ENCODE measurements around the gene KRT78. TPM values are rescaled to one million over a fixed set of nuclear protein-coding genes. Genes with fewer than 3 reads are reported as not detected.

Gene KRT78
- total RNA-seq, 2 experiments from 2014 or later: not detected

- intact Hi-C loops (cut with DNase I, micrococcal nuclease): no loop called here
- DNase-seq (no peak), ATAC-seq (ENCODE audit: poor library complexity) (no peak)
- Histone ChIP-seq H3K9me3 (ENCODE audit: control insufficient read depth in 1 of 2, insufficient read depth in 1 of 2, low read length in 2 of 2) (no peaks in the 10 kb centered on the region), H3K27me3 (ENCODE audit: control insufficient read depth in 1 of 2, insufficient read depth in 2 of 2, low read length in 2 of 2) (peaks cover 0 to 2% of the 10 kb centered on the region in 2 experiments), H3K4me3 (ENCODE audit: low read length) (no peak overlapping the region), H3K27ac (ENCODE audit: low read depth in 1 of 2, low read length in 2 of 2) (no peak overlapping the region), H3K36me3 (ENCODE audit: insufficient read depth, low read length) (no peaks in the 10 kb centered on the region), H3K4me1 (ENCODE audit: insufficient read depth, low read length) (no peaks in the 10 kb centered on the region)
- TF ChIP-seq, protein P1, sequence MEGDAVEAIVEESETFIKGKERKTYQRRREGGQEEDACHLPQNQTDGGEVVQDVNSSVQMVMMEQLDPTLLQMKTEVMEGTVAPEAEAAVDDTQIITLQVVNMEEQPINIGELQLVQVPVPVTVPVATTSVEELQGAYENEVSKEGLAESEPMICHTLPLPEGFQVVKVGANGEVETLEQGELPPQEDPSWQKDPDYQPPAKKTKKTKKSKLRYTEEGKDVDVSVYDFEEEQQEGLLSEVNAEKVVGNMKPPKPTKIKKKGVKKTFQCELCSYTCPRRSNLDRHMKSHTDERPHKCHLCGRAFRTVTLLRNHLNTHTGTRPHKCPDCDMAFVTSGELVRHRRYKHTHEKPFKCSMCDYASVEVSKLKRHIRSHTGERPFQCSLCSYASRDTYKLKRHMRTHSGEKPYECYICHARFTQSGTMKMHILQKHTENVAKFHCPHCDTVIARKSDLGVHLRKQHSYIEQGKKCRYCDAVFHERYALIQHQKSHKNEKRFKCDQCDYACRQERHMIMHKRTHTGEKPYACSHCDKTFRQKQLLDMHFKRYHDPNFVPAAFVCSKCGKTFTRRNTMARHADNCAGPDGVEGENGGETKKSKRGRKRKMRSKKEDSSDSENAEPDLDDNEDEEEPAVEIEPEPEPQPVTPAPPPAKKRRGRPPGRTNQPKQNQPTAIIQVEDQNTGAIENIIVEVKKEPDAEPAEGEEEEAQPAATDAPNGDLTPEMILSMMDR (IDR thresholded peaks at IDR 0.05): no peak
- H3K36me3 Mint-ChIP-seq (ENCODE audit: low read depth): no peaks in the 10 kb centered on the region
- ChIA-PET POLR2A (no interaction called here), CTCF (interaction anchor here (1.1 kb wide), 1 partner anchor 13 kb away, joined by 3 read pairs; no protein-coding TSS in a partner anchor)
- H3K27me3 Mint-ChIP-seq: peaks cover 18% of the 10 kb centered on the region
- H3K4me3 Mint-ChIP-seq: no peak overlapping the region
- no peak overlapping the region for H3K27ac Mint-ChIP-seq
- H3K4me1 Mint-ChIP-seq (ENCODE audit: low read depth): no peaks in the 10 kb centered on the region
- no peaks in the 10 kb centered on the region for H3K9me3 Mint-ChIP-seq
These were observed 44.2 kb upstream of the KRT78 start for GRCh38 chr12:52892974-52893373.

DNA sequence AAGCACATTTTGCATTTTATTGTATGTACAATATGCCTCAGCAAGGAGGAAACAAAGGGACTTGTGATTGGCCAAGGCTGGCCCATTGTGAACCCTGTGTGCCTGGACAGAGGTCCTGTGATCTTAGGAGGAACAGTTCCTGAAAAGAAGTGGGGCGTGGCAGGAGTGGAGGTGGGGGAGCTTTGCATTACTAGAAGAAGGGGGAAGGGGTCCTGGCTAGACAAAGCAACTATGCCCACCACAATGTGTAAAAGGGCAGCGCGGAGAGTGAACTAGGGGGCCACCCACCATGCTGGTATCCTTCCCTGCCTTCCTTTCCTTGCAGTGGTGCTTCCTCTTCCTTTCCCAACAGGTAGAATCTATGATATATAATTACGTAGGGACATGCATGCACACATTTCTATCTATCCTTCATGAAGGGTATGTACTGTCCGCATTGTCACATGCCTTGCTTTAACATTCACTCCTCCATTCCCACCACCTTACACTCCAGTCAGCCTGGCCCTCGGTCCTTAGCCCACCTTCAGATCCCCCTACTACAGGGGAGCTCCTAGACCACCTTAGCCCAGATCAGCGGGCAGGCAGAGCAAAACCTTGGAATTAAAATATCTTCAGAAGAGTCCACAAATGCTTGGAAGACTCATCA, 43.5 kb upstream of the KRT78 start:
- no peak overlapping the region for H3K27ac ChIP-seq (ENCODE audit: low read depth in 1 of 2, low read length in 2 of 2)
- CTCF ChIA-PET: interaction anchor here (1.1 kb wide), 1 partner anchor 13 kb away, joined by 3 read pairs; no protein-coding TSS in a partner anchor
- no peaks in the 10 kb centered on the region for H3K9me3 ChIP-seq (ENCODE audit: control insufficient read depth in 1 of 2, insufficient read depth in 1 of 2, low read length in 2 of 2)
- DNase-seq: no peak
- H3K36me3 Mint-ChIP-seq (ENCODE audit: low read depth): no peaks in the 10 kb centered on the region
- intact Hi-C loops (cut with DNase I, micrococcal nuclease): no loop called here
- no peaks in the 10 kb centered on the region for H3K4me1 Mint-ChIP-seq (ENCODE audit: low read depth)
- POLR2A ChIA-PET: no interaction called here
- no peaks in the 10 kb centered on the region for H3K4me1 ChIP-seq (ENCODE audit: insufficient read depth, low read length)
- TF ChIP-seq, protein P1 (IDR thresholded peaks at IDR 0.05): no peak
- ATAC-seq (ENCODE audit: poor library complexity): no peak
- H3K4me3 ChIP-seq (ENCODE audit: low read length): no peak overlapping the region
- H3K36me3 ChIP-seq (ENCODE audit: insufficient read depth, low read length): no peaks in the 10 kb centered on the region
- no peaks in the 10 kb centered on the region for H3K9me3 Mint-ChIP-seq
- peaks cover 18% of the 10 kb centered on the region for H3K27me3 Mint-ChIP-seq
- no peak overlapping the region for H3K4me3 Mint-ChIP-seq
- no peaks in the 10 kb centered on the region for H3K27me3 ChIP-seq (ENCODE audit: control insufficient read depth in 1 of 2, insufficient read depth in 2 of 2, low read length in 2 of 2)
- no peak overlapping the region for H3K27ac Mint-ChIP-seq

DNA sequence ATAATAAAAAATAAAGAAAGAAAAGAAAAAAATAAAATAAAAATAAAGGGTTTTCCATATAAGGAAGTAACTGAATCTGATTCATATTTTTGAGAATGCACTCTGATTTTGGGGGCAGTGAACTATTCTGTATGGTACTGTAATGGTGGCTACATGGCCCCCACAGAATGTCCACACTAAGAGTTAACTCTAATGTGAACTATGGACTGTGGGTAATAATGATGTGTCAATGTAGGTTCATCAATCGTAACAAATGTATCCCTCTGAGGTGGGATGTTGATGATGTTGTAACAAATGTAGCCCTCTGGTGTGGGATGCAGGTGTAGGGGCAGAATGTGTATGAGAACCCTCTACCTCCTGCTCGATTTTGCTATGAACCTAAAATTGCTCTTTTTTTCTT, 42.2 kb upstream of the KRT78 start:
- Histone ChIP-seq H3K9me3 (ENCODE audit: control insufficient read depth in 1 of 2, insufficient read depth in 1 of 2, low read length in 2 of 2) (no peaks in the 10 kb centered on the region), H3K27ac (ENCODE audit: low read depth in 1 of 2, low read length in 2 of 2) (no peak overlapping the region), H3K27me3 (ENCODE audit: control insufficient read depth in 1 of 2, insufficient read depth in 2 of 2, low read length in 2 of 2) (no peaks in the 10 kb centered on the region), H3K4me3 (ENCODE audit: low read length) (no peak overlapping the region), H3K36me3 (ENCODE audit: insufficient read depth, low read length) (no peaks in the 10 kb centered on the region), H3K4me1 (ENCODE audit: insufficient read depth, low read length) (no peaks in the 10 kb centered on the region)
- no peak overlapping the region for H3K4me3 Mint-ChIP-seq
- CTCF ChIA-PET: no interaction called here
- intact Hi-C loops (cut with DNase I, micrococcal nuclease): no loop called here
- no peak for DNase-seq
- no peak overlapping the region for H3K27ac Mint-ChIP-seq
- TF ChIP-seq, protein P1 (IDR thresholded peaks at IDR 0.05): no peak
- POLR2A ChIA-PET: no interaction called here
- no peak for ATAC-seq (ENCODE audit: poor library complexity)
- H3K36me3 Mint-ChIP-seq (ENCODE audit: low read depth): no peaks in the 10 kb centered on the region
- no peaks in the 10 kb centered on the region for H3K4me1 Mint-ChIP-seq (ENCODE audit: low read depth)
- peaks cover 24% of the 10 kb centered on the region for H3K27me3 Mint-ChIP-seq
- no peaks in the 10 kb centered on the region for H3K9me3 Mint-ChIP-seq

All from CD4-positive, alpha-beta T cell (primary cell).